Epithelial cell of esophagus (primary cell): ENCODE data around the gene HIPK2.

Experiments
- DNase-seq: peaks from one replicate; pipeline ENCODE4 v3.0.0; 2010; ENCODE audit warnings: low read depth
- H3K4me3 ChIP-seq: 2 replicates; pipeline ENCODE4 v1.5.1; 2011; ENCODE audit warnings: mild to moderate bottlenecking, low read length, control low read depth
- TF ChIP-seq, protein P1 (sequence below): IDR thresholded peaks from 2 replicates; pipeline ENCODE4 v1.5.1; 2011; ENCODE audit warnings: low read depth, mild to moderate bottlenecking, low read length, control low read depth, inconsistent platforms; ENCODE audit not compliant: insufficient read depth; ENCODE audit errors: missing control alignments

Gene HIPK2

GRCh38 chr7:139748941-139749340 is 28.9 kb downstream of the HIPK2 start:
- no peak overlapping the region for H3K4me3 ChIP-seq
- no peak for DNase-seq
- TF ChIP-seq, protein P1, sequence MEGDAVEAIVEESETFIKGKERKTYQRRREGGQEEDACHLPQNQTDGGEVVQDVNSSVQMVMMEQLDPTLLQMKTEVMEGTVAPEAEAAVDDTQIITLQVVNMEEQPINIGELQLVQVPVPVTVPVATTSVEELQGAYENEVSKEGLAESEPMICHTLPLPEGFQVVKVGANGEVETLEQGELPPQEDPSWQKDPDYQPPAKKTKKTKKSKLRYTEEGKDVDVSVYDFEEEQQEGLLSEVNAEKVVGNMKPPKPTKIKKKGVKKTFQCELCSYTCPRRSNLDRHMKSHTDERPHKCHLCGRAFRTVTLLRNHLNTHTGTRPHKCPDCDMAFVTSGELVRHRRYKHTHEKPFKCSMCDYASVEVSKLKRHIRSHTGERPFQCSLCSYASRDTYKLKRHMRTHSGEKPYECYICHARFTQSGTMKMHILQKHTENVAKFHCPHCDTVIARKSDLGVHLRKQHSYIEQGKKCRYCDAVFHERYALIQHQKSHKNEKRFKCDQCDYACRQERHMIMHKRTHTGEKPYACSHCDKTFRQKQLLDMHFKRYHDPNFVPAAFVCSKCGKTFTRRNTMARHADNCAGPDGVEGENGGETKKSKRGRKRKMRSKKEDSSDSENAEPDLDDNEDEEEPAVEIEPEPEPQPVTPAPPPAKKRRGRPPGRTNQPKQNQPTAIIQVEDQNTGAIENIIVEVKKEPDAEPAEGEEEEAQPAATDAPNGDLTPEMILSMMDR, result no peak

DNA sequence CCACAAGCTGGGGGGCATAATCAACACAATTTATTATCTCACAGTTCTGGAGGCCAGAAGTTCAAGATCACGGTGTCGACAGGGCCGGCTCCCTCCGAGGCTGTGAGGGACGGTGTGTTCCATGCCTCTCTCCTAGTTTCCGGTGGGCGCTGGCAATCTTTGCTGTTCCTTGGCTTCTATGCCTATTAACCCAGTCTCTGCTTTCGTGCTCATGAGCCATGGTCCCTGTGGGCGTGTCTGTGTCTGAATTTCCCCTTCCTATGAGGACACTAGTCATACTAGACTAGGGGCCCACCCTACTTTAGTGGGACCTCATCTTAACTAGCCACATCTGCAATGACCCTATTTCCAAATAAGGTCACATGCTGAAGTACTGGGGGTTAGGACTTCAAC is 29.4 kb downstream of the HIPK2 start:
- no peak overlapping the region for H3K4me3 ChIP-seq
- DNase-seq, result no peak
- TF ChIP-seq, protein P1, result no peak

- no peak overlapping the region for H3K4me3 ChIP-seq
These were observed 30.0 kb downstream of the HIPK2 start for GRCh38 chr7:139747662-139748372.

GRCh38 chr7:139746652-139747051 is 31.1 kb downstream of the HIPK2 start:
- TF ChIP-seq, protein P1, result no peak
- no peak for DNase-seq
- H3K4me3 ChIP-seq, result no peak overlapping the region

More at GRCh38 chr7:139747662-139748372, 30.0 kb downstream of the HIPK2 start:
- no peak for DNase-seq
- TF ChIP-seq, protein P1, result no peak

DNA sequence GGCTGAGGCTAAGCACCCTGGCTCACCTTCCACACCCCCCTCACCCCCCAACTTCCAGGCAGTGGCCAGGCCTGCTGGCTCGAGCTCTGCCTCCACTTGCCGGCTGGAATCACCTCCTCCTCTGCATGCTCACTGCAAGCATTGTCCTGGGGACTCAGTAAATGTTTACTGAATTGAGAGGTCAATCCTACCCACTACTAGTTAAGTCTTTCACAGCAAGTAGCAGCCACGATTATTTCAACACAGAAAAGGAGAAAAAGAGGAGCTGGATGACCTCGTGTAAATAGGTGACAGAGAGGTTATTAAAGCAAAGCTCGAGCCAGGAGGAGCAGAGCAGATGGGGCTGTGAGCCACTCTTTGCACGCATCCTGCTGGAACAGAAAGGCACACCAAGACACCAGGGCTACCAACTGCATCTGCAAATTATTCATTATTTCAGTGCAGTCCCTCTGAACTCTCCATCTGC is 32.1 kb downstream of the HIPK2 start:
- DNase-seq, result no peak
- TF ChIP-seq, protein P1, result no peak
- H3K4me3 ChIP-seq, result no peak overlapping the region

DNA sequence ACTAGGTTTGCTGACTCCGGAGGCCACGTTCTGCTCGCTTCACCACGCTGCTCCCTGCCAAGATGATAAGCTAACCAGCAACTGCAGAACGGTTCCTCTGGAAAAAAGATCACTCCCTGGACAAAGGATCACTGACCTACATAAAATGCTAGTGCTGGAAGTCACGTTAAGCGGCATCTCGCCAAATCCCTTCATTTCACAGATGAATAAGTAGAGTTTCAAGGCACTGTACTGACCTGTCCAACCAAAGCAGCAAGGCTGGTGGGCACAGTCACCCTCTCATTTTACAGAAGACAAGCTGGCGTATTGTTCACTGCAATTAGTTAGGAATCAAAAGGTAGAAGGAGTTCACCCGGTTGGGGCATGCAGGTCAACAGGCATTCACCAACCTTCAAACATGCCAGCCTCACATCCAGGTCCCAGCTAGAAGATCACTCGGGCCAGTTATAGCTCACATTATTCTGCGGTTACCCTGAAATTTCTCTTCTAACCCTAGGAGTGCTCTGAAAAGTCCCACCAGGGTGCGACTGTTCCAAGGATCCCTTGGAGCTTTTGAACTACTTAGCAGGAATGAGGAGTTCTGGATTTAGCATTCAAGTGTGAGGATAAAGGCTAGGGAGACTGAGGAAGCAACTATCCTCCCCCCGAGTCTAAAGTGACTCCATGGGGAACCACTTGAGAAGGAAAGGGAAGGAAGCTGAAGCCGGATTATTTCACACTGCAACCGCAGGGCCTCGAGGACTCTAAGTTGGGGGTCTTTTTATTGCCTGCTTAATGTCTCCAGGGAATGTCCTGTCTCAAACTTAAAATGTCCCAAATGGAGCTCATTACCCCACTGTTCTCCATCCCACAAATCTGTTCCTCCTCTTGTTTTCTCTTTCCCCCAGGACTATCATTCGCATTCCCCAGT is 32.8 kb downstream of the HIPK2 start:
- DNase-seq, result no peak
- H3K4me3 ChIP-seq, result no peak overlapping the region
- TF ChIP-seq, protein P1, result no peak
